ENCODE results near the gene OR10V1. TPM values are rescaled to one million over a fixed set of nuclear protein-coding genes. Genes with fewer than 3 reads are reported as not detected.

Gene OR10V1
- total and polyA plus RNA-seq, 2 experiments from 2014 or later, result not detected

GRCh38 chr11:59729834-59730233 lies 16.2 kb upstream of the OR10V1 start:
- H3K27ac ChIP-seq (ENCODE audit: low read depth), result no peak overlapping the region
- H3K4me2 ChIP-seq, result no peak overlapping the region
- H3K36me3 Mint-ChIP-seq (ENCODE audit: low read depth), result no peaks in the 10 kb centered on the region
- H3K4me3 ChIP-seq, result no peak overlapping the region
- ATAC-seq (no peak), DNase-seq (ENCODE audit: low spot score) (no peak)
- no peak overlapping the region for H3K4me3 Mint-ChIP-seq
- H3K79me2 ChIP-seq (replicated peaks; ENCODE audit: insufficient read depth), result no peaks in the 10 kb centered on the region
- H3K9me3 Mint-ChIP-seq, result no peaks in the 10 kb centered on the region
- 0 out of 2 replicates have a peak, but pooled peaks cover 8% of the 10 kb centered on the region for H3K9me2 ChIP-seq (ENCODE audit: insufficient read depth)
- H3K36me3 ChIP-seq (ENCODE audit: insufficient read depth), result no peaks in the 10 kb centered on the region
- H3K27me3 ChIP-seq (ENCODE audit: insufficient read depth), result no peaks in the 10 kb centered on the region
- H3F3A ChIP-seq (replicated peaks; ENCODE audit: low read depth), result no peaks in the 10 kb centered on the region
- H3K4me1 ChIP-seq (ENCODE audit: insufficient read depth), result no peaks in the 10 kb centered on the region
- H3K4me1 Mint-ChIP-seq, result no peaks in the 10 kb centered on the region
- TF ChIP-seq STAT1 (IDR thresholded peaks at IDR 0.05; ENCODE audit: unreplicated experiment) (no peak), ZNF462 (CRISPR knock-in tag; IDR thresholded peaks at IDR 0.05) (no peak), NANOG (IDR thresholded peaks at IDR 0.05; ENCODE audit: borderline replicate concordance) (no peak), ETS1 (IDR thresholded peaks at IDR 0.05) (no peak), EZH2 (IDR thresholded peaks at IDR 0.05; ENCODE audit: low read depth, unreplicated experiment) (no peak), POLR2AphosphoS5 (IDR thresholded peaks at IDR 0.05; ENCODE audit: low read depth) (no peak), CTCF (conservative IDR thresholded peaks at IDR 0.05; ENCODE audit: low read depth in 2 of 2) (no peak), CREB1 (CRISPR knock-in tag; IDR thresholded peaks at IDR 0.05; ENCODE audit: low read depth) (no peak), ZNF114 (CRISPR knock-in tag; IDR thresholded peaks at IDR 0.05) (no peak), EZH2phosphoT487 (IDR thresholded peaks at IDR 0.05; ENCODE audit: unreplicated experiment) (no peak), JUNB (IDR thresholded peaks at IDR 0.05; ENCODE audit: unreplicated experiment) (no peak), ZNF331 (CRISPR knock-in tag; IDR thresholded peaks at IDR 0.05; ENCODE audit: low read depth) (no peak), REST (IDR thresholded peaks at IDR 0.05; ENCODE audit: unreplicated experiment) (no peak)
- no peak overlapping the region for H3K27ac Mint-ChIP-seq
- H2AFZ ChIP-seq, result no peak overlapping the region
- H4K20me1 ChIP-seq (replicated peaks; ENCODE audit: insufficient read depth), result no peaks in the 10 kb centered on the region
- H3K27me3 Mint-ChIP-seq (ENCODE audit: insufficient read depth, low read depth, poor library complexity), result peaks cover 5% of the 10 kb centered on the region
